Activated T-cell treated with anti-CD3 and anti-CD28 coated beads for 48 hours (primary cell): Measurements from ENCODE around the gene RNF44.
"Not testable (repeated sequence)": the region's sequence is repeated elsewhere in the genome, so short reads cannot be mapped to it uniquely, and the experiment has no call there.

Experiments
- DNase-seq: peaks from one replicate; pipeline ENCODE4 v3.0.0-alpha.2; 2020; ENCODE audit warnings: low read depth

Gene RNF44

GRCh38 chr5:176552332-176552869, 15.2 kb upstream of the RNF44 start:
- DNase-seq = no peak

GRCh38 chr5:176550937-176551336, 13.7 kb upstream of the RNF44 start:
- not testable (repeated sequence) for DNase-seq

- DNase-seq = no peak
Observed at GRCh38 chr5:176550275-176550831, 13.2 kb upstream of the RNF44 start.

- DNase-seq = no peak
Observed at GRCh38 chr5:176549871-176550270, 12.7 kb upstream of the RNF44 start.

GRCh38 chr5:176548967-176549444, 11.8 kb upstream of the RNF44 start, which contains the start of gene CDHR2:
CDHR2 (plus strand) TSS chr5:176549342; CDS start chr5:176565353, 16,011 bp downstream.
- no peak for DNase-seq

GRCh38 chr5:176547802-176548201, 10.6 kb upstream of the RNF44 start:
- DNase-seq = no peak

- DNase-seq = no peak
Observed at GRCh38 chr5:176545737-176546509, 8.7 kb upstream of the RNF44 start.

- DNase-seq = no peak
Observed at GRCh38 chr5:176545388-176545736, 8.2 kb upstream of the RNF44 start.

- peak; percentile 80 for DNase-seq
Observed at GRCh38 chr5:176543428-176544182, 6.4 kb upstream of the RNF44 start.

GRCh38 chr5:176542596-176543427, 5.6 kb upstream of the RNF44 start:
- no peak for DNase-seq

- DNase-seq = peak; percentile 67
Observed at GRCh38 chr5:176542135-176542595, 5.0 kb upstream of the RNF44 start.

GRCh38 chr5:176541338-176542134, 4.3 kb upstream of the RNF44 start:
- peak; percentile 62 for DNase-seq

GRCh38 chr5:176540956-176541337, 3.7 kb upstream of the RNF44 start:
- DNase-seq = no peak

GRCh38 chr5:176540476-176540899, 3.3 kb upstream of the RNF44 start:
- no peak for DNase-seq

- no peak for DNase-seq
Observed at GRCh38 chr5:176538989-176539384, 1.8 kb upstream of the RNF44 start.

GRCh38 chr5:176538230-176538988, 1.2 kb upstream of the RNF44 start:
- DNase-seq = no peak

- DNase-seq = peak; percentile 94
Observed at GRCh38 chr5:176537554-176538229, 490 bp upstream of the RNF44 start.

GRCh38 chr5:176536132-176536901, 885 bp downstream of the RNF44 start:
- peak; percentile 74 for DNase-seq
